ENCODE measurements around the gene DGKD. TPM values are rescaled to one million over a fixed set of nuclear protein-coding genes. Genes with fewer than 3 reads are reported as not detected.

The DGKD gene
- total and polyA plus RNA-seq, 5 donors from 2014 or later: 11.3 to 161 (median 11.5) TPM

- Mint-ChIP-seq H3K4me1 (peaks cover 0 to 5% (median 0%) of the 10 kb centered on the region in 4 donors), H3K9me3 (no peaks in the 10 kb centered on the region), H3K27ac (no peak overlapping the region), H3K27me3 (no peaks in the 10 kb centered on the region), H3K36me3 (peaks cover 46% of the 10 kb centered on the region), H3K4me3 (no peak overlapping the region)
- no peaks in the 10 kb centered on the region for H3K9me3 ChIP-seq (ENCODE audit: control insufficient read depth in 2 of 2, low read length in 2 of 2)
- no peak overlapping the region for H3K4me3 ChIP-seq (ENCODE audit: low read depth, low read length)
- DNase-seq (no peak), ATAC-seq (ENCODE audit: low read depth in 2 of 2) (no peak)
- H3K27ac ChIP-seq (ENCODE audit: insufficient read depth, low read length, poor library complexity, severe bottlenecking): no peak overlapping the region
- no peaks in the 10 kb centered on the region for H3K27me3 ChIP-seq (ENCODE audit: control insufficient read depth, insufficient read depth, low read length)
- H3K36me3 ChIP-seq (ENCODE audit: control insufficient read depth, insufficient read depth, low read length): peaks cover 87% of the 10 kb centered on the region
- no peaks in the 10 kb centered on the region for H3K4me1 ChIP-seq (ENCODE audit: control insufficient read depth, insufficient read depth, low read length, poor library complexity, severe bottlenecking)
Observed at GRCh38 chr2:233462202-233462785, 108.0 kb downstream of the DGKD start.

DNA sequence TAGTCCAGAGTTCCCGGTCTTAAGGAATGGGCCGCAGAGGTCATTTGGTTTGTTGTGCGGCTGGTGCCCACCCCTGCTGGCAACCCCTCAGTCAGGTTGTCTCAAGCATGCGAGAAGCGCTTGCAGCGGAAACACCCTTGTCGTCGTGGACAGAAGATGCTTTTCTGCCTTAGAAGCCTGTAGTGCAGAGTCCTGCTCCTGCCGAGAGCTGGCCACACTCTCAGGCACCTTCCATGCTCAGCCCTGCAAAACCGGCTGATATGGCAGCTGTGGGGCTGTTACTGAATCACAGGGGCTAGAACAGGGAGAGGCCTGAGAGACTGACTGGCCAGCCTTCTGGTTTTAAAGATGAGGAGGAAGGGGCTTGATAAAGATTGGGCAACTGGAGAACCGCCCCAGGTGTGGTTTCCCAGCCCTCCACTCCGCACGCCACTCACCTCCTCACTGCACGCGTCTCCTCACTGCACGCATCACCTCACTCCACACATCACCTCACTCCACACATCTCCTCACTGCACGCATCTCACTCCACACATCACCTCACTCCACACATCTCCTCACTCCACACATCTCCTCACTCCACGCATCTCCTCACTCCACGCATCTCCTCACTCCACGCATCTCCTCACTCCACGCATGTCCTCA is 108.7 kb downstream of the DGKD start:
- Histone ChIP-seq H3K4me3 (ENCODE audit: low read depth, low read length) (no peak overlapping the region), H3K9me3 (ENCODE audit: control insufficient read depth in 2 of 2, low read length in 2 of 2) (no peaks in the 10 kb centered on the region), H3K36me3 (ENCODE audit: control insufficient read depth, insufficient read depth, low read length) (peaks cover 87% of the 10 kb centered on the region), H3K27me3 (ENCODE audit: control insufficient read depth, insufficient read depth, low read length) (no peaks in the 10 kb centered on the region), H3K4me1 (ENCODE audit: control insufficient read depth, insufficient read depth, low read length, poor library complexity, severe bottlenecking) (no peaks in the 10 kb centered on the region), H3K27ac (ENCODE audit: insufficient read depth, low read length, poor library complexity, severe bottlenecking) (no peak overlapping the region)
- no peak for DNase-seq
- H3K9me3 Mint-ChIP-seq: no peaks in the 10 kb centered on the region
- no peak for ATAC-seq (ENCODE audit: low read depth in 2 of 2)
- H3K4me3 Mint-ChIP-seq: no peak overlapping the region
- H3K27ac Mint-ChIP-seq: no peak overlapping the region
- peaks cover 0 to 5% (median 0%) of the 10 kb centered on the region in 4 donors for H3K4me1 Mint-ChIP-seq
- H3K36me3 Mint-ChIP-seq: peaks cover 42% of the 10 kb centered on the region
- no peaks in the 10 kb centered on the region for H3K27me3 Mint-ChIP-seq

GRCh38 chr2:233463586-233463985 is 109.3 kb downstream of the DGKD start:
- no peak overlapping the region for H3K27ac Mint-ChIP-seq
- H3K27me3 ChIP-seq (ENCODE audit: control insufficient read depth, insufficient read depth, low read length): no peaks in the 10 kb centered on the region
- no peaks in the 10 kb centered on the region for H3K9me3 Mint-ChIP-seq
- H3K9me3 ChIP-seq (ENCODE audit: control insufficient read depth in 2 of 2, low read length in 2 of 2): no peaks in the 10 kb centered on the region
- peaks cover 0 to 5% (median 0%) of the 10 kb centered on the region in 4 donors for H3K4me1 Mint-ChIP-seq
- H3K36me3 Mint-ChIP-seq: peaks cover 47% of the 10 kb centered on the region
- no peaks in the 10 kb centered on the region for H3K27me3 Mint-ChIP-seq
- DNase-seq: no peak
- peaks cover 87% of the 10 kb centered on the region for H3K36me3 ChIP-seq (ENCODE audit: control insufficient read depth, insufficient read depth, low read length)
- H3K4me1 ChIP-seq (ENCODE audit: control insufficient read depth, insufficient read depth, low read length, poor library complexity, severe bottlenecking): no peaks in the 10 kb centered on the region
- no peak overlapping the region for H3K4me3 ChIP-seq (ENCODE audit: low read depth, low read length)
- H3K4me3 Mint-ChIP-seq: no peak overlapping the region
- no peak overlapping the region for H3K27ac ChIP-seq (ENCODE audit: insufficient read depth, low read length, poor library complexity, severe bottlenecking)
- no peak for ATAC-seq (ENCODE audit: low read depth in 2 of 2)

GRCh38 chr2:233464056-233464455 is 109.8 kb downstream of the DGKD start:
- peaks cover 88% of the 10 kb centered on the region for H3K36me3 ChIP-seq (ENCODE audit: control insufficient read depth, insufficient read depth, low read length)

DNA sequence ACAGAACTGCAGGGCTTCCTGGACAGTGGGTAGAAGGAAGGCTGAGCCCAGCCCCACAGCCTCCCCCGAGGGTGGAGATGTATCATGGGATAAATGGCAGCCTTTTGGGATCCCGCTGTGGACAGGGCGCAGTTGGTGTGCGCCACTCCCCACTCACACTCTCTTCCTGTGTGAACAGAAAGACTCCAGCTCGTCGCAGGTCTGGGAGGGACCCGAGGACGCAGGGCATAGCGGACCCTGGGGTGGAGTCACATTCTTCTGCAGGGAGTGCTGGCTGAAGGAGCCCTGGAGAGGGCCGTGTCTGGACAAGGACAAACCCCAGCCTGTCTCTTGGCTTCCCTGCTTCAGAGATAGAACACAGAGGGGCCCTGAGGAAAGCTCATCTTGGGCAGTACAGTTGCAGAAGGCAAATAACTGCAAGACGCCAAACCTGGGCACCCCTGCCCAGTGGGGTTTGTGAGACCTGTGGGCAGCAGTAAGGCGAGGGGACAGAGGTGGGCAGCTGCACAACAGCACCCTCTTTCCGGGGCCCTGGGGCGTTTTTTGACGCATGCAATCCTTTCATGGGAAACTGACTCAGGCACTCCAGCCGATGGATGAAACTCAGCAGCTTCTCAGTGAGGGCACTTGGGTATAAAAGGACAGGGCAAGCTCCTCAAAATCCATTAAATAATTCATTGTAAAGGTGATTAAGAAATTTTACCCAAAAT is 110.4 kb downstream of the DGKD start:
- Mint-ChIP-seq H3K4me1 (peaks cover 0 to 5% (median 0%) of the 10 kb centered on the region in 4 donors), H3K4me3 (no peak overlapping the region), H3K9me3 (no peaks in the 10 kb centered on the region), H3K27ac (no peak overlapping the region), H3K27me3 (no peaks in the 10 kb centered on the region), H3K36me3 (peaks cover 56% of the 10 kb centered on the region)
- no peak overlapping the region for H3K27ac ChIP-seq (ENCODE audit: insufficient read depth, low read length, poor library complexity, severe bottlenecking)
- H3K9me3 ChIP-seq (ENCODE audit: control insufficient read depth in 2 of 2, low read length in 2 of 2): no peaks in the 10 kb centered on the region
- no peaks in the 10 kb centered on the region for H3K27me3 ChIP-seq (ENCODE audit: control insufficient read depth, insufficient read depth, low read length)
- H3K36me3 ChIP-seq (ENCODE audit: control insufficient read depth, insufficient read depth, low read length): peaks cover 87% of the 10 kb centered on the region
- no peak overlapping the region for H3K4me3 ChIP-seq (ENCODE audit: low read depth, low read length)
- no peak for ATAC-seq (ENCODE audit: low read depth in 2 of 2)
- no peak for DNase-seq
- no peaks in the 10 kb centered on the region for H3K4me1 ChIP-seq (ENCODE audit: control insufficient read depth, insufficient read depth, low read length, poor library complexity, severe bottlenecking)

More at GRCh38 chr2:233464056-233464455, 109.8 kb downstream of the DGKD start:
- H3K4me1 ChIP-seq (ENCODE audit: control insufficient read depth, insufficient read depth, low read length, poor library complexity, severe bottlenecking): no peaks in the 10 kb centered on the region
- no peak overlapping the region for H3K4me3 ChIP-seq (ENCODE audit: low read depth, low read length)
- Mint-ChIP-seq H3K27ac (no peak overlapping the region), H3K9me3 (no peaks in the 10 kb centered on the region), H3K4me3 (no peak overlapping the region), H3K27me3 (no peaks in the 10 kb centered on the region), H3K4me1 (peaks cover 0 to 5% (median 0%) of the 10 kb centered on the region in 4 donors), H3K36me3 (peaks cover 52% of the 10 kb centered on the region)
- ATAC-seq (ENCODE audit: low read depth in 2 of 2) (no peak), DNase-seq (no peak)
- no peaks in the 10 kb centered on the region for H3K9me3 ChIP-seq (ENCODE audit: control insufficient read depth in 2 of 2, low read length in 2 of 2)
- no peak overlapping the region for H3K27ac ChIP-seq (ENCODE audit: insufficient read depth, low read length, poor library complexity, severe bottlenecking)
- no peaks in the 10 kb centered on the region for H3K27me3 ChIP-seq (ENCODE audit: control insufficient read depth, insufficient read depth, low read length)

DNA sequence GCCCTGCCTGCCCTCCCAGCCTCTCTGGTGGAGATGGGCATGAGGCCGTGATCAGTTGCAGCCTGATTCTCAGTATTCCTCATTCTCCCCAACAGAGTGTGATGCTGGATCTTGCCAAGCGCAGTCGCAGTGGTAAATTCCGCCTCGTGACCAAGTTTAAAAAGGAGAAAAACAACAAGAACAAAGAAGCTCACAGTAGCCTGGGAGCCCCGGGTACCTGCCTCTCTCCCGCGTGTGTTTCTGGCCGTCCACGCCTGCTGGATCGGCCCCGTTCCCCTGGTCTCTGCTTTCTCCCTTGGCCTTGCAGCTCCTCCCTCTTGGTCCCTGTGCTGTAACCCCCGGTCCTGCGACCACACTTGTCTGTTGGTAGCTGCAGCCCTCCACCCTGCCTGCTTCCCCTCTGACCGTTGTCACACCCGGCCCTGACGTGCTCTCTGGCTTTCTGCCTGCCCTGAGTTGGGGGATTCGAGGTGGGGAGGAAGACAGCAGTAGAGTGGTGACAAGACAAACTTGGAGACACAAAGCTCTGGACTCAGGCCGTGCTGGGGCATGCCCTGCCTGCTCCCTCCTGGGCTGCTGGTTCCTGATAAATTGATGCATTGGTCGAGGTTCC is 112.8 kb downstream of the DGKD start:
- H3K27ac ChIP-seq (ENCODE audit: insufficient read depth, low read length, poor library complexity, severe bottlenecking): no peak overlapping the region
- H3K9me3 Mint-ChIP-seq: no peaks in the 10 kb centered on the region
- peaks cover 0 to 5% (median 0%) of the 10 kb centered on the region in 4 donors for H3K4me1 Mint-ChIP-seq
- ATAC-seq (ENCODE audit: low read depth in 2 of 2): no peak
- no peak overlapping the region for H3K4me3 Mint-ChIP-seq
- peak overlapping the region; percentile 7 to 54 (median 52) for H3K27ac Mint-ChIP-seq
- H3K4me1 ChIP-seq (ENCODE audit: control insufficient read depth, insufficient read depth, low read length, poor library complexity, severe bottlenecking): no peaks in the 10 kb centered on the region
- H3K36me3 ChIP-seq (ENCODE audit: control insufficient read depth, insufficient read depth, low read length): peaks cover 78% of the 10 kb centered on the region
- H3K9me3 ChIP-seq (ENCODE audit: control insufficient read depth in 2 of 2, low read length in 2 of 2): no peaks in the 10 kb centered on the region
- H3K27me3 ChIP-seq (ENCODE audit: control insufficient read depth, insufficient read depth, low read length): no peaks in the 10 kb centered on the region
- H3K27me3 Mint-ChIP-seq: no peaks in the 10 kb centered on the region
- H3K4me3 ChIP-seq (ENCODE audit: low read depth, low read length): no peak overlapping the region
- DNase-seq: no peak
- peaks cover 55% of the 10 kb centered on the region for H3K36me3 Mint-ChIP-seq

- H3K36me3 ChIP-seq (ENCODE audit: control insufficient read depth, insufficient read depth, low read length): peaks cover 73% of the 10 kb centered on the region
- peaks cover 0 to 5% (median 0%) of the 10 kb centered on the region in 4 donors for H3K4me1 Mint-ChIP-seq
- H3K27me3 ChIP-seq (ENCODE audit: control insufficient read depth, insufficient read depth, low read length): no peaks in the 10 kb centered on the region
- no peaks in the 10 kb centered on the region for H3K9me3 ChIP-seq (ENCODE audit: control insufficient read depth in 2 of 2, low read length in 2 of 2)
- H3K4me3 ChIP-seq (ENCODE audit: low read depth, low read length): no peak overlapping the region
- H3K9me3 Mint-ChIP-seq: no peaks in the 10 kb centered on the region
- H3K4me3 Mint-ChIP-seq: no peak overlapping the region
- H3K27ac ChIP-seq (ENCODE audit: insufficient read depth, low read length, poor library complexity, severe bottlenecking): no peak overlapping the region
- peak overlapping the region in 1 of 3 donors; percentile 7 for H3K27ac Mint-ChIP-seq
- ATAC-seq (ENCODE audit: low read depth in 2 of 2) (no peak), DNase-seq (no peak)
- H3K27me3 Mint-ChIP-seq: no peaks in the 10 kb centered on the region
- peaks cover 64% of the 10 kb centered on the region for H3K36me3 Mint-ChIP-seq
- no peaks in the 10 kb centered on the region for H3K4me1 ChIP-seq (ENCODE audit: control insufficient read depth, insufficient read depth, low read length, poor library complexity, severe bottlenecking)
Observed at GRCh38 chr2:233468047-233468740, 113.9 kb downstream of the DGKD start.

Data from CD4-positive, CD25-positive, alpha-beta regulatory T cell (primary cell).